Lung microvascular endothelial cell (primary cell): ENCODE results near the gene TMEM186. TPM values are rescaled to one million over a fixed set of nuclear protein-coding genes. Genes with fewer than 3 reads are reported as not detected.
"Not testable (repeated sequence)": the region's sequence is repeated elsewhere in the genome, so short reads cannot be mapped to it uniquely, and the experiment has no call there.

Experiments
- DNase-seq, 2 donors: peaks; one replicate each; pipeline versions ENCODE4 v3.0.0 to v3.0.0-alpha.2; 2010; ENCODE audit warnings: low read depth in 2 of 2
- total RNA-seq: library from RNA; depleted of rRNA; stranded (reverse); fragments of >200 nt; gene quantifications from 2 replicates; pipeline ENCODE4 v1.2.1, GENCODE V29; 2014

TMEM186 gene
- total RNA-seq, 1 donor from 2014 or later = 4.8 TPM

DNA sequence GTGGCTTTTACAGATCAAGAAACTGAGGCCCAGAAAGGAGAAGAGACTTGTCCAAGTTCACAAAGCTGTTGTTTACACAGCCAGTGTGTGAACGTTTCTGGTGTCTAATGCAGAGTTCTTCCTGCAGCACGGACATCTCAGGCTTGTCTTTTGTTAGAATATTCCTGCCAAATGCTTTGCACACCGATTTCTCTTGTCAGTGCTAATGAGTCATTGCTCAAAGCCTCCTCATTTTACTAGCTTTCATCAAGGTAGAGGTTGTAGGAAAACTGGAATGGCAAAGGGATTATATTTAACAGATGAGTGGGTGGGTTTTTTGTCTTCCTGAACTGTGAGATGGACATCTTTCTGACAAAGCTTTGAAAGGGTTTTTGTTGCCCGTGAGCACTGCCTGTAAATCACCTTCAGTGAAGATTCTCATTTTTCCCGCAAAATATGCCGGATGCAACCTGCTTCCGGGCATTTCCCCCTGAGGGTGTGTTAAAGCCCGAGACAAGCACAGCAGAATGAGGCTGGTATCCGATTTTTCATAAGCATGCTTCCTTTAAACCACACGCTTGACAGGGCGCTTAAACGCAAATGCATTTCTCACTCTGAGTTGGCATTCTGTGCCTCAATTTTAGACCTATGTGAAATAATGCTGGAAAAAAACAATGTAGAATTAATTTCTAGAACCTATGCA lies 14.9 kb upstream of the TMEM186 start:
- no peak for DNase-seq

DNA sequence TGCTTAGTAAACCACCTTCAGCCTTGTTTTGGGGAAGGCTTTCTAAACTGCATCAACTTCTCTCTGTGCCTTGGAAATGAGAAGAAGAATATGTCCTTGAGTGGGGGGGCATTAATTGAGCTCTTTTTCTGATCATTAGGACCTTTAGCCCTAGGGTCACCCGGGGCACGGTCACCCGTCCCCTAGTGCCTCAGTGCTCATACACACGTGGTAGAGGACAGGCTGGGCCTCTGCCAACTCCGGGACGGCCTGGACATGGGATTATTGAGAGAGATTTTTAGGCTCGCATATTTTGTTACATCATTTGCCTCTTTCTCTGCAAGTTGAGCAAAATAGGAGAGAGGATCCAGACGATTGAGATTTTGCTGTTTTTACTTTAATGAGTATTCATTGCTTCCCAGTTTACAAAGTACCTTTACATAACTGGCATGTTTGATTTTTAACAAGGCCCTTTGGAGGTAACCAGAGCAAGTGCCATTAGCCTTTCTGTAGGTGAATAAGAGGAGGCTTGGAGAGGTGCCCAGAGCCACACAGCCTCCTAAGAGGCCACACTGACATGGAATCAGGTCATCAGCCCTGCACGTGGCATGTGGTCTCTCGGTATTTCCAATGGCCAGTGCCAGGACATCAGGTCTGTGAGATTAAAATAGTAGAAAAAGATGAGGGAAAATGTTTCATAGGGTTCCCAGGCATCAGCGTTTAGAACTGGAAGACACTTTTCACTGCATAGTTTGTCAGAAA lies 11.3 kb upstream of the TMEM186 start:
- DNase-seq = no peak

- DNase-seq = no peak
Observed at GRCh38 chr16:8808009-8808408, 10.6 kb upstream of the TMEM186 start.

DNA sequence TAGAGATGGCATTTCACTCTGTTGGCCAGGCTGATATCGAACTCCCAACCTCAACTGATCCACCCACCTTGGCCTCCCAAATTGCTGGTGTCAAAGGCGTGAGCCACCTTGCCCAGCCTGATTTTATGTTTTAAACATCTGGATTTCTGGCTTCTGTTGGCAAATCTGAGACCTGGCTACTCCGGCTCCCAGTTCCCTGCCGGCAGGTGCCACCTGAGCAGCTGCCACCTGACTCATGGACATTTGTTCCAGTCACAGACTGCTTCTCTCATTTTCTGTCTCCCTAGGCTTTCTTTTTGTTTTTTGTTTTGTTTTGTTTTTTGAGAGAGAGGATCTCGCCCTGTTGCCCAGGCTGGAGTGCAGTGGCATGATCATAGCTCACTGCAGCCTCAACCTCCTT lies 9.8 kb upstream of the TMEM186 start:
- DNase-seq = no peak

- no peak for DNase-seq
Observed at GRCh38 chr16:8806272-8806983, 9.0 kb upstream of the TMEM186 start.

- no peak for DNase-seq
Observed at GRCh38 chr16:8804313-8804712, 6.9 kb upstream of the TMEM186 start.

DNA sequence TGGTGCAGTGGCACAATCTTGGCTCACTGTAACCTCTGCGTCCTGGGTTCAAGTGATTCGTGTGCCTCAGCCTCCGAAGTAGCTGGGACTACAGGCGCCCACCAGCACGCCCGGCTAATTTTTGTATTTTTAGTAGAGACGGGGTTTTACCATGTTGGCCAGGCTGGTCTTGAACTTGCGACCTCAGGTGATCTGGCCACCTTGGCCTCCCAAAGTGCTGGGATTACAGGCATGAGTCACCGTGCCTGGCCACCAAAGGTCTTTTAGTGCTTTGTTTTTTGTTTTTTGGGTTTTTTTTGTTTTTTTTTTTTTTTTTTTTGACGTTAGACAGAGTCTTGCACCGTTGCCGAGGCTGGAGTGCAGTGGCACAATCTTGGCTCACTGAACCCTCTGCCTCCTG lies 6.3 kb upstream of the TMEM186 start:
- DNase-seq = not testable (repeated sequence)

DNA sequence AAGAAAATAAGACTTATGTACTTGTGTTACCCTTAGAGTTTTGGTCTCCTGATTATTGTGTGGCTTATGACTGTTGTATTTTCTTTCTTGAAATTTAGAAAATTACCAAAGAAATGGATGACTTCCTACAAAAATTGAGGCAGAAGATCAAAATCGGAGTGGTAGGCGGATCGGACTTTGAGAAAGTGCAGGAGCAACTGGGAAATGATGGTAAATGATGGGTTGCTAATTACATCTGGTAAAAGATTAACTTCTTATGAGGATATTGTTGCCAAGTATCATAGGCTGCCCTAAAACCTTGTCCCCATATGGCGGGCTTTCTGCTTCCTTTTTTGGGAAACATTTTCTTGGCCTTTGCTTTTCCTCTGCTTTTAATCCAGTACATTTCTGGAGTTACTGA lies 4.3 kb upstream of the TMEM186 start:
- no peak for DNase-seq

DNA sequence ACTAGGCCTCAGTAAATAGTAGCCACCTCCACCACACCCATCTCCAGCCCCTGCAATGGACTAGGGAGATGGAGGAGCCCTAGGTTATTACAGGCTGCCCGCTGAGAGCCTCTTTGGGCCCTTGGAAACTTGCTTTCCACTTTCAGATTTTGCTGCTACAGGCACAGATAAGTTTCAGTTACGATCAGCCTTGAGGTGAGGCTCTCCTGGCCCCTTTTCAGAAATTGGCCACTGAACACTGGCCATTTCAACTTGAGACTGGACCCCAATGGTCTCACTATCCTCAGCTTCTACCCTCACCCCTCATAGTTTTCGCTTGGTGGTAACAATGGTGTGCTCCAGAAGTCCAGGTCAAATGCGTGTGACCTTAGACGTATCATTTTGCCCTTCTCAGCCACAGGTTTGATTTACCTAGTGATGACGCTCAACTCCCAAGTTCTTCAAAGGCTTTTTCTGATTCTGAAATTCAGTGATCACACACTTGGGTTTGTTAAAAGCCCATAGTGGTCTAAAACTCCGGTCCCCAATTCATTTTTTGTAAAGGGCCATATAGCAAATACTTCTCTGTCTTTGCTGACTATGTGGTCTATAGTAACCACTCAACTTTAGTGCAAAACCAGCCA lies 1.2 kb upstream of the TMEM186 start:
- DNase-seq = peak in 1 of 2 donors; percentile 15

- no peak for DNase-seq
Observed at GRCh38 chr16:8798174-8798527, 712 bp upstream of the TMEM186 start.

- DNase-seq = peak; percentile 18 to 19
Observed at GRCh38 chr16:8796469-8797363, 723 bp downstream of the TMEM186 start.

GRCh38 chr16:8795818-8796217 lies 1.6 kb downstream of the TMEM186 start:
- no peak for DNase-seq

GRCh38 chr16:8795091-8795490 lies 2.3 kb downstream of the TMEM186 start:
- no peak for DNase-seq

DNA sequence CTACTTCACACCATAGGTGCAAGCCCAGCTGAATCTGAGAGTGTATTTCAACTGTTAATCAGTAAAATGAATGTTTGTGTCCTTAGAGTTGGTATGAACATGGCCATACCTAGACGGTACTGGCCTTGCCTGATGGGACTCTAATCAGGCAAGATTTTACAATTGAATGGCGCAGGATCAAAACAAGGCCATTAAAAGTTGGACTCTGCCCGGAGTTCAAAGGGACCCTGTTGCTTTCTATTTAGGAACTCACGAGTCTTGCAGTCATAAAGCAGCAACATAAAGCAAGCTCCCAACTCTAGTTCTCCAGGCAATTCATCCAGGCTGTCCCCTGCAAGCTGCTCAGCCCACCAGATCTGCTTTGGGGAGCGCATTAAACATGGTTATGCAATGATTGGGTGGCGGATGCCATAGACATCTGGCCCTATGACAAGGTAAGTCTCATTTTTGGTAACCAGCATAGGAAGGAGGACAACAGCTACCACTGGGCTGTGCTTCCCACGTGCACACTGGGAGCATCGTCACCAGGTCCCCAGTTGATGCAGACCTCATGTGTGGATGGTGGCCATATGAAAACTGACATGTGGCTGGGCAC lies 8.8 kb downstream of the TMEM186 start:
- no peak for DNase-seq

GRCh38 chr16:8786316-8786715 lies 11.1 kb downstream of the TMEM186 start:
- not testable (repeated sequence) for DNase-seq

DNA sequence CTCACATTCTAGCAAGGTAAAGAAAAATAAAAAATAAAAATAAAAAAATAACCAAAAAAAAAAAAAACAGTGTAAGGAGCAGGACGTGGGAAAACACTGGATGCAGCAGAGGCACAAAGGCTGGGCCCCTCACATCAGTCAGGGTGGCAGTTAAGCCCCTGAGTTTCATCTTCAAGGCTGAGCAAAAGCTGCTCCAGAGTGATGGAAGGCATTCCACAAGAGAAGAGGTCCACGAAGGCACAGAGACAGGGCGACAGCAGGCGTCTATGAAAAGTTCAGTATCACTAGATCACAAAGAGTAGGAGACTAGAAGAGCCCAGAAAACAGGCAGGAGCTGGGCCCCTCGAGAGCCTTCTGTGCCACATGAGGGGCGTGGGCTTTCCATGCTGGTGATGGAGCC lies 12.0 kb downstream of the TMEM186 start:
- DNase-seq = no peak

GRCh38 chr16:8782673-8783072 lies 14.8 kb downstream of the TMEM186 start:
- no peak for DNase-seq

DNA sequence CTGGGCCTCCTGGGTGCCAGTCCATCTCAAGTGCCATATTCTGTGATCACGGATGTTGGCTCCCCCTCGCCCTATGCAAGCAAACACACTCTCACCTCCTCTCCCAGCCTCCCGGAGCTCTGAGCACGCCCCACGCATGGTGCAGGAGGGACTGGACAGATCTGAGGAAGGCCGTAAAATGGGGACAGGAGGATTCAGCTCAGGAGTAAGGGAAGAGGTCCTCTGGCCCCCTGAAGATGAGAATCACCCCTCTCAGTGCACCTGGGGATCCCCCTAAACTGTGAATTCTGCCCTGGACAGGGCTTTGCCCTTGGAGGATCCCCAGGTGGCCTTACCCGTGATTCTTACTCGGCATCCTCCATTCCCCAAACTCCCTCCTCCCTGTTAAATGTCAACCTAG lies 15.6 kb downstream of the TMEM186 start:
- no peak for DNase-seq

DNA sequence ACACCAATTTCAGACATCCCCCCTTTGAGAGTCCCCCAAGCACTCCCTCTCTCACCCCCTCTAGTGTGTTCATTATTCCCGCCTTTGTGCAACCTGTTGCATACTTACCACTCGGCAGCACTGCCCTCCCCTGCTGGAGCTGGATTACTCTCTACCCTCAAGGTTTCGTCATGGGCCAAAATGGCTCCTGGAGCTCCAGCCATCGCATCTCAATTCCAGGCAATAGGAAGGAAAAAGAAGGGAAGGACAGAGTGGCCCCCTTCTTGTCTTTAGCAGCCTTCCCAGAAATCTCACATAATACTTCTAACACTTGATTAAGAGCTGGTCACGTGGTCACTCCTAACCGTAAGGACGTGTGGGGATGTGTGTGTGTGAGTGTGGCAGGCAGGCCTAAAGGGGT lies 20.2 kb downstream of the TMEM186 start:
- no peak for DNase-seq

- no peak for DNase-seq
Observed at GRCh38 chr16:8776129-8776584, 21.3 kb downstream of the TMEM186 start.

- DNase-seq = no peak
Observed at GRCh38 chr16:8775359-8775758, 22.1 kb downstream of the TMEM186 start.
